Loucy (cell line): ENCODE data around the gene NNMT.

ENCODE experiments used
- H2AFZ ChIP-seq: fragments of 200-600 bp; sonication (generic); 2 replicates; pipeline ENCODE4 v1.6.0; 2016; ENCODE audit warnings: antibody characterized with exemption, mild to moderate bottlenecking, low read length, moderate library complexity
- H3F3A ChIP-seq: fragments of 200-600 bp; 2 replicates; pipeline ENCODE4 v1.6.0; 2016; ENCODE audit warnings: antibody characterized with exemption, low read depth, mild to moderate bottlenecking
- H3K27me3 ChIP-seq: fragments of 200-600 bp; sonication (generic); 2 replicates; pipeline ENCODE4 v1.6.1; 2014; ENCODE audit warnings: low read length, mild to moderate bottlenecking; ENCODE audit not compliant: insufficient read depth, poor library complexity, severe bottlenecking
- H3K36me3 ChIP-seq: fragments of 200-600 bp; sonication (generic); 2 replicates; pipeline ENCODE4 v1.6.1; 2016; ENCODE audit warnings: low read length; ENCODE audit not compliant: insufficient read depth
- H3K4me1 ChIP-seq: fragments of 200-600 bp; sonication (generic); 2 replicates; pipeline ENCODE4 v1.5.1; 2014; ENCODE audit warnings: low read length, mild to moderate bottlenecking; ENCODE audit not compliant: insufficient read depth, poor library complexity, severe bottlenecking
- H3K4me2 ChIP-seq: fragments of 200-600 bp; sonication (generic); 2 replicates; pipeline ENCODE4 v1.6.0; 2014; ENCODE audit warnings: antibody characterized with exemption, low read length, low read depth, mild to moderate bottlenecking; ENCODE audit not compliant: poor library complexity, severe bottlenecking
- H3K4me3 ChIP-seq: fragments of 200-600 bp; sonication (generic); 2 replicates; pipeline ENCODE4 v1.5.1; 2014; ENCODE audit warnings: low read length, mild to moderate bottlenecking, mixed read lengths; ENCODE audit not compliant: poor library complexity, severe bottlenecking
- H3K79me2 ChIP-seq: fragments of 200-600 bp; sonication (generic); 2 replicates; pipeline ENCODE4 v1.6.1; 2014; ENCODE audit warnings: low read length; ENCODE audit not compliant: insufficient read depth
- H3K9ac ChIP-seq: fragments of 200-600 bp; sonication (generic); 2 replicates; pipeline ENCODE4 v1.6.0; 2014; ENCODE audit warnings: mild to moderate bottlenecking, low read depth, low read length, moderate library complexity; ENCODE audit not compliant: poor library complexity, severe bottlenecking
- H3K9me2 ChIP-seq: fragments of 200-600 bp; sonication (generic); replicated peaks from 2 replicates; pipeline ENCODE4 v1.6.1; 2016; ENCODE audit warnings: low read depth, low read length, mixed read lengths
- H3K9me3 ChIP-seq: fragments of 200-600 bp; sonication (generic); 2 replicates; pipeline ENCODE4 v1.6.1; 2014; ENCODE audit warnings: mild to moderate bottlenecking, antibody characterized with exemption, low read length, low read depth; ENCODE audit not compliant: insufficient read depth
- H4K20me1 ChIP-seq: fragments of 200-600 bp; sonication (generic); 2 replicates; pipeline ENCODE4 v1.6.0; 2014; ENCODE audit warnings: antibody characterized with exemption, low read length, mild to moderate bottlenecking; ENCODE audit not compliant: insufficient read depth, poor library complexity, severe bottlenecking
- CTCF ChIP-seq: fragments of 200-600 bp; sonication (generic); conservative IDR thresholded peaks from 2 replicates; pipeline ENCODE4 v1.5.1; 2014; ENCODE audit warnings: mild to moderate bottlenecking, antibody characterized with exemption, low read length
- EZH2phosphoT487 ChIP-seq: fragments of 200-600 bp; IDR thresholded peaks from 2 replicates; pipeline ENCODE4 v1.6.1; 2018; ENCODE audit warnings: antibody characterized with exemption, mild to moderate bottlenecking, moderate library complexity, borderline replicate concordance

NNMT gene

GRCh38 chr11:114343493-114343892 lies 47.3 kb downstream of the NNMT start:
- no peak overlapping the region for H3K4me2 ChIP-seq
- TF ChIP-seq EZH2phosphoT487 (no peak), CTCF (no peak)

GRCh38 chr11:114344494-114344893 lies 48.3 kb downstream of the NNMT start:
- H3K9ac ChIP-seq: no peak overlapping the region
- no peaks in the 10 kb centered on the region; the same call in 1 of the 2 replicates for H3K9me3 ChIP-seq
- no peaks in the 10 kb centered on the region for H3K27me3 ChIP-seq
- H3F3A ChIP-seq: no peaks in the 10 kb centered on the region
- H3K4me2 ChIP-seq: no peak overlapping the region
- no peak overlapping the region for H2AFZ ChIP-seq
- H3K9me2 ChIP-seq: no peaks in the 10 kb centered on the region
- peaks cover 4% of the 10 kb centered on the region for H3K4me1 ChIP-seq
- H4K20me1 ChIP-seq: no peaks in the 10 kb centered on the region
- no peaks in the 10 kb centered on the region for H3K36me3 ChIP-seq
- H3K4me3 ChIP-seq: no peak overlapping the region
- H3K79me2 ChIP-seq: no peaks in the 10 kb centered on the region
- TF ChIP-seq EZH2phosphoT487: no peak
- TF ChIP-seq CTCF: no peak

More at GRCh38 chr11:114343493-114343892, 47.3 kb downstream of the NNMT start:
- no peak overlapping the region for H3K4me3 ChIP-seq
- no peaks in the 10 kb centered on the region for H4K20me1 ChIP-seq
- H3K36me3 ChIP-seq: no peaks in the 10 kb centered on the region
- H3K79me2 ChIP-seq: no peaks in the 10 kb centered on the region
- H3K27me3 ChIP-seq: no peaks in the 10 kb centered on the region
- peaks cover 4% of the 10 kb centered on the region for H3K4me1 ChIP-seq
- H3K9me2 ChIP-seq: no peaks in the 10 kb centered on the region
- H3F3A ChIP-seq: no peaks in the 10 kb centered on the region
- no peak overlapping the region for H2AFZ ChIP-seq
- H3K9ac ChIP-seq: no peak overlapping the region
- H3K9me3 ChIP-seq: no peaks in the 10 kb centered on the region; the same call in 1 of the 2 replicates

GRCh38 chr11:114345575-114346222 lies 49.5 kb downstream of the NNMT start:
- no peaks in the 10 kb centered on the region for H3K27me3 ChIP-seq
- TF ChIP-seq EZH2phosphoT487 (no peak), CTCF (no peak)
- no peaks in the 10 kb centered on the region for H3K36me3 ChIP-seq
- H3K79me2 ChIP-seq: no peaks in the 10 kb centered on the region
- no peak overlapping the region for H3K4me2 ChIP-seq
- H3K4me3 ChIP-seq: no peak overlapping the region
- no peaks in the 10 kb centered on the region for H3F3A ChIP-seq
- peak overlapping the region; percentile 56; the same call in 1 of the 2 replicates for H2AFZ ChIP-seq
- H3K4me1 ChIP-seq: no peaks in the 10 kb centered on the region
- H3K9ac ChIP-seq: no peak overlapping the region
- H4K20me1 ChIP-seq: no peaks in the 10 kb centered on the region
- H3K9me3 ChIP-seq: no peaks in the 10 kb centered on the region; the same call in 1 of the 2 replicates
- no peaks in the 10 kb centered on the region for H3K9me2 ChIP-seq
